Stimulated activated memory B cell treated with anti-CD40 and anti-IgM and Interleukin-4, amounts not matched to agents 10 μg/mL and 1 μg/mL and 100 μg/mL, for 72 hours (primary cell): ENCODE data around the gene CSAG3.
"Not testable (repeated sequence)": the region's sequence is repeated elsewhere in the genome, so short reads cannot be mapped to it uniquely, and the experiment has no call there.

Experiments
- ATAC-seq: fragments of 150-1000 bp; cut with Tn5 transposase; 2 replicates; pipeline ENCODE4 v1.10.0; 2021
- H3K27ac Mint-ChIP-seq: one replicate; pipeline ENCODE4 v1.8.0; 2022; ENCODE audit warnings: mild to moderate bottlenecking, mixed read lengths
- H3K27me3 Mint-ChIP-seq: one replicate; pipeline ENCODE4 v1.8.0; 2022; ENCODE audit warnings: mixed read lengths
- H3K36me3 Mint-ChIP-seq: one replicate; pipeline ENCODE4 v1.8.0; 2022; ENCODE audit warnings: mixed read lengths
- H3K4me1 Mint-ChIP-seq: one replicate; pipeline ENCODE4 v1.8.0; 2022; ENCODE audit warnings: mixed read lengths
- H3K4me3 Mint-ChIP-seq: one replicate; pipeline ENCODE4 v1.8.0; 2022; ENCODE audit warnings: mild to moderate bottlenecking, moderate library complexity, mixed read lengths
- H3K9me3 Mint-ChIP-seq: one replicate; pipeline ENCODE4 v1.8.0; 2022; ENCODE audit warnings: mixed read lengths

Gene CSAG3

DNA sequence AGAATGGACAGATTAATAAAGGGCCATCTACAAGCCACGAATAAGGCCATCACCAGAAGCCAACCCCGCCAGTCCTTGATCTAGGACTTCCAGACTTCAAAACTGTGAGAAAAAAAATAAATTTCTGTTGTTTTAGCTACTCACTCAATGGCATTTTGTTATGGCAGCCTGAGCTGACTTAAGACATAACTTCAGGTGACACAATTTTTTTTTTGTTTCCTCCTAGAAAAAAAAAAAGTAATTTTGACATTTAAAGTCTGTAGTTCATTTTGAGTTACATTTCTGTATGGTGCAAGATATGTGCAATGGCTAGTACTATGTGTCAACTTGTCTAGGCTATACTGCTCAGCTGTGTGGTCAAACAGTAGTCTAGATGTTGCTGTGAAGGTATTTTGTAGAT lies at the start of gene CSAG3:
Gene CSAG3, plus strand, starts transcription at position 301 of the 400 bp plus-strand sequence.
- not testable (repeated sequence) for H3K4me1 Mint-ChIP-seq, H3K4me3 Mint-ChIP-seq, H3K36me3 Mint-ChIP-seq, H3K27ac Mint-ChIP-seq, ATAC-seq, H3K9me3 Mint-ChIP-seq, H3K27me3 Mint-ChIP-seq

DNA sequence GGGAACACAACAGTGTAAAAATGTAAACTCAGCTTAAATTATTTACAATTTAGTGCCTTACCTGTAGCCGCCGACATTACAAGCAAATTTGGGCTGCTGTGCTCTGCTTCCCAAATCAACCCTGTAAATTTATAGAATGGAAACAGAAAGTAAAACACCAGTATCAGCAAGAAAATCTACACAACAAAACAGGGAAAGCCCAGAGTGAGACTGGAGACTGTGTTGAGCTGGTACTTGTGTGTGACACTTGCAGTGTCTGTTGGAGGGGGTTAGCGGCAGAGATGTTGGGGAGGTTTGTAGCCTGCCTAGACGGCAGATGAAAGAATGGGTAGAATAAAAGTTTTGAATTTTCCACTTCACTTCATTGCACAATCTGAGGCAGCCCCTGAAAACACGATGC lies 45.8 kb upstream of the CSAG3 start:
- not testable (repeated sequence) for ATAC-seq, H3K27ac Mint-ChIP-seq, H3K36me3 Mint-ChIP-seq, H3K9me3 Mint-ChIP-seq, H3K4me1 Mint-ChIP-seq, H3K4me3 Mint-ChIP-seq, H3K27me3 Mint-ChIP-seq

DNA sequence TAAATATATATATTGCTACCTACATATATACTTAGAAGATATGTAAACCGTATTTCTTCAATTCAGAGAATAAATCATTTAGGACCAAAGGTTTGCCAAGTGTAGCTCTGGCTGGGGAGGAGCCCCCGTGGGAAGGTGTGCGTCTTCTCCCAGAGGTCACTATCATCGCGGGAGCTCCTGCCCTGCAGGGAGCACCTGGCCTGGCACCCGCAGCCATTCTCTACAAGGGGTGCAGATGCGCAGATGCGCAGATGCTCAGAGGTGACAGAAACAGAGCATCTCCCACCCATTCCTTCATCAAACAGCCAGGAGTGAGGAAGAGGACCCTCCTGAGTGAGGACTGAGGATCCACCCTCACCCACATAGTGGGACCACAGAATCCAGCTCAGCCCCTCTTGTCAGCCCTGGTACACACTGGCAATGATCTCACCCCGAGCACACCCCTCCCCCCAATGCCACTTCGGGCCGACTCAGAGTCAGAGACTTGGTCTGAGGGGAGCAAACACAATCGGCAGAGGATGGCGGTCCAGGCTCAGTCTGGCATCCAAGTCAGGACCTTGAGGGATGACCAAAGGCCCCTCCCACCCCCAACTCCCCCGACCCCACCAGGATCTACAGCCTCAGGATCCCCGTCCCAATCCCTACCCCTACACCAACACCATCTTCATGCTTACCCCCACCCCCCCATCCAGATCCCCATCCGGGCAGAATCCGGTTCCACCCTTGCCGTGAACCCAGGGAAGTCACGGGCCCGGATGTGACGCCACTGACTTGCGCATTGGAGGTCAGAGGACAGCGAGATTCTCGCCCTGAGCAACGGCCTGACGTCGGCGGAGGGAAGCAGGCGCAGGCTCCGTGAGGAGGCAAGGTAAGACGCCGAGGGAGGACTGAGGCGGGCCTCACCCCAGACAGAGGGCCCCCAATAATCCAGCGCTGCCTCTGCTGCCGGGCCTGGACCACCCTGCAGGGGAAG lies 44.9 kb upstream of the CSAG3 start, which contains the start of gene MAGEA2B:
Gene MAGEA2B, plus strand, starts transcription at position 814 of the 973 bp plus-strand sequence. CDS start 2,479 bp downstream, outside the sequence.
- H3K27ac Mint-ChIP-seq, ATAC-seq, H3K4me3 Mint-ChIP-seq, H3K9me3 Mint-ChIP-seq, H3K36me3 Mint-ChIP-seq, H3K4me1 Mint-ChIP-seq, H3K27me3 Mint-ChIP-seq: not testable (repeated sequence)

DNA sequence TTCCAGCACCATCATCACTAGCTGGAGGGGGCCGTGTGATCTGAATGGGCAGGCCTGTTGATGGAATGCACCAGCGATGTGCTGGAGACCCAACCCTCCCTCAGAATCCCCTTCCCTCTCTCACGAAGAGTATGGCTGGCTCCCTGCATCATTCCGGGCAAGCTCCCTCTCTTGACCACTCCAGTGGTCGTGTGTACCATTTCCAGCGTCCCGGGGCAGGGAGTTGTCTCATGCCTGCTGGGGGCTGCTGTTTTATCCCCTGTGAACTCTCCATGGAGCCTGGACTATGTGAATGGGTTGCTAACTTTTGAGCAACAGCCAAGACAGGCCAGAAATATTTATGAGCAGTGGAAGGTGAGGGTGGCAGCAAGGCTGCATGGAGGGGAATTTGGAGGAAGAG lies 33.6 kb upstream of the CSAG3 start:
- Mint-ChIP-seq H3K27ac (no peak overlapping the region), H3K4me3 (no peak overlapping the region)

DNA sequence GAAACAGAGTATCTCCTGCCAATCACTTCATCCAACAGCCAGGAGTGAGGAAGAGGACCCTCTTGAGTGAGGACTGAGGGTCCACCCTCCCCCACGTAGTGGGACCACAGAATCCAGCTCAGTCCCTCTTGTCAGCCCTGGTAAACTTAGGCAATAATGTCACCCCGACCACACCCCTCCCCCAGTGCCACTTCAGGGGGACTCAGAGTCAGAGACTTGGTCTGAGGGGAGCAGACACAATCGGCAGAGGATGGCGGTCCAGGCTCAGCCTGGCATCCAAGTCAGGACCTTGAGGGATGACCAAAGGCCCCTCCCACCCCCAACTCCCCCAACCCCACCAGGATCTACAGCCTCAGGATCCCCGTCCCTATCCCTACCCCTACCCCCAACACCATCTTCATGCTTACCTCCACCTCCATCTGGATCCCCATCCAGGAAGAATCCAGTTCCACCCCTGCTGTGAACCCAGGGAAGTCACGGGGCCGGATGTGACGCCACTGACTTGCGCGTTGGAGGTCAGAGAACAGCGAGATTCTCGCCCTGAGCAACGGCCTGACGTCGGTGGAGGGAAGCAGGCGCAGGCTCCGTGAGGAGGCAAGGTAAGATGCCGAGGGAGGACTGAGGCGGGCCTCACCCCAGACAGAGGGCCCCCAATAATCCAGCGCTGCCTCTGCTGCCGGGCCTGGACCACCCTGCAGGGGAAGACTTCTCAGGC lies 25.6 kb upstream of the CSAG3 start, which contains the start of the genes CSAG1 and MAGEA12:
Gene CSAG1, minus strand, starts transcription at position 461 of the 715 bp plus-strand sequence. CDS start 1,261 bp downstream, outside the sequence.
Gene MAGEA12, plus strand, starts transcription at position 497 of the 715 bp plus-strand sequence. CDS start 2,405 bp downstream, outside the sequence.
- Mint-ChIP-seq H3K9me3 (no peaks in the 10 kb centered on the region), H3K36me3 (no peaks in the 10 kb centered on the region), H3K4me3 (no peak within 1 kb of the TSS), H3K4me1 (no peaks in the 10 kb centered on the region), H3K27me3 (no peaks in the 10 kb centered on the region), H3K27ac (no peak within 1 kb of the TSS)
- ATAC-seq: no peak

More for the DNA sequence above, 33.6 kb upstream of the CSAG3 start:
- no peak for ATAC-seq
- Mint-ChIP-seq H3K27me3 (no peaks in the 10 kb centered on the region), H3K4me1 (no peaks in the 10 kb centered on the region), H3K36me3 (no peaks in the 10 kb centered on the region), H3K9me3 (no peaks in the 10 kb centered on the region)

DNA sequence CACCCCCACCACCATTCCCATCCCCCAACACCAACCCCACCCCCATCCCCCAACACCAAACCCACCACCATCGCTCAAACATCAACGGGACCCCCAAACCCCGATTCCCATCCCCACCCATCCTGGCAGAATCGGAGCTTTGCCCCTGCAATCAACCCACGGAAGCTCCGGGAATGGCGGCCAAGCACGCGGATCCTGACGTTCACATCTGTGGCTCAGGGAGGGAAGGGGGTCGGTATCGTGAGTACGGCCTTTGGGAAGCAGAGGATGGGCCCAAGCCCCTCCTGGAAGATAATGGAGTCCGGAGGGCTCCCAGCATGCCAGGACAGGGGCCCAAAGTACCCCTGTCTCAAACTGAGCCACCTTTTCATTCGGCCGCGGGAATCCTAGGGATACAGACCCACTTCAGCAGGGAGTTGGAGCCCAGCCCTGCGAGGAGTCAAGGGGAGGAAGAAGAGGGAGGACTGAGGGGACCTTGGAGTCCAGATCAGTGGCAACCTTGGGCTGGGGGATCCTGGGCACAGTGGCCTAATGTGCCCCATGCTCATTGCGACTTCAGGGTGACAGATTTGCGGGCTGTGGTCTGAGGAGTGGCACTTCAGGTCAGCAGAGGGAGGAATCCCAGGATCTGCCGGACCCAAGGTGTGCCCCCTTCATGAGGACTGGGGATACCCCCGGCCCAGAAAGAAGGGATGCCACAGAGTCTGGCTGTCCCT lies 24.7 kb upstream of the CSAG3 start:
- not testable (repeated sequence) for H3K4me1 Mint-ChIP-seq, H3K27ac Mint-ChIP-seq, H3K4me3 Mint-ChIP-seq, H3K27me3 Mint-ChIP-seq, H3K36me3 Mint-ChIP-seq, H3K9me3 Mint-ChIP-seq, ATAC-seq

DNA sequence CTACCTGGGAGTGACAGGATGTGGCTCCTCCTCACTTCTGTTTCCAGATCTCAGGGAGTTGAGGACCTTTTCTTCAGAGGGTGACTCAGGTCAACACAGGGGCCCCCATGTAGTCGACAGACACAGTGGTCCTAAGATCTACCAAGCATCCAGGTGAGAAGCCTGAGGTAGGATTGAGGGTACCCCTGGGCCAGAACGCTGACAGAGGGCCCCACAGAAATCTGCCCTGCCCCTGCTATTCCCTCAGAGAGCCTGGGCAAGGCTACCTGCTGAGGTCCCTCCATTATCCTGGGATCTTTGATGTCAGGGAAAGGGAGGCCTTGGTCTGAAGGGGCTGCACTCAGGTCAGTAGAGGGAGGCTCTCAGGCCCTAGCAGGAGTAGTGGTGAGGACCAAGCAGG lies 23.9 kb upstream of the CSAG3 start:
- no peak overlapping the region for H3K27ac Mint-ChIP-seq
- ATAC-seq: no peak
- no peak overlapping the region for H3K4me3 Mint-ChIP-seq
- no peaks in the 10 kb centered on the region for H3K36me3 Mint-ChIP-seq
- H3K4me1 Mint-ChIP-seq: no peaks in the 10 kb centered on the region
- H3K27me3 Mint-ChIP-seq: no peaks in the 10 kb centered on the region
- H3K9me3 Mint-ChIP-seq: no peaks in the 10 kb centered on the region

DNA sequence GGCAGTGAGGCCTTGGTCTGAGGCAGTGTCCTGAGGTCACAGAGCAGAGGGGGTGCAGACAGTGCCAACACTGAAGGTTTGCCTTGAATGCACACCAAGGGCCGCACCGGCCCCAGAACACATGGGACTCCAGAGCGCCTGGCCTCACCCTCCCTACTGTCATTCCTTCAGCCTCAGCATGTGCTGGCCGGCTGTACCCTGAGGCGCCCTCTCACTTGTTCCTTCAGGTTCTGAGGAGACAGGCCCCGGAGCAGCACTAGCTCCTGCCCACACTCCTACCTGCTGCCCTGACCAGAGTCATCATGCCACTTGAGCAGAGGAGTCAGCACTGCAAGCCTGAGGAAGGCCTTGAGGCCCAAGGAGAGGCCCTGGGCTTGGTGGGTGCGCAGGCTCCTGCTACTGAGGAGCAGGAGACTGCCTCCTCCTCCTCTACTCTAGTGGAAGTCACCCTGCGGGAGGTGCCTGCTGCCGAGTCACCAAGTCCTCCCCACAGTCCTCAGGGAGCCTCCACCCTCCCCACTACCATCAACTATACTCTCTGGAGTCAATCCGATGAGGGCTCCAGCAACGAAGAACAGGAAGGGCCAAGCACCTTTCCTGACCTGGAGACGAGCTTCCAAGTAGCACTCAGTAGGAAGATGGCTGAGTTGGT lies 23.0 kb upstream of the CSAG3 start:
- no peak for ATAC-seq
- Mint-ChIP-seq H3K27me3 (no peaks in the 10 kb centered on the region), H3K36me3 (no peaks in the 10 kb centered on the region), H3K9me3 (no peaks in the 10 kb centered on the region), H3K4me1 (no peaks in the 10 kb centered on the region), H3K4me3 (no peak overlapping the region), H3K27ac (no peak overlapping the region)

DNA sequence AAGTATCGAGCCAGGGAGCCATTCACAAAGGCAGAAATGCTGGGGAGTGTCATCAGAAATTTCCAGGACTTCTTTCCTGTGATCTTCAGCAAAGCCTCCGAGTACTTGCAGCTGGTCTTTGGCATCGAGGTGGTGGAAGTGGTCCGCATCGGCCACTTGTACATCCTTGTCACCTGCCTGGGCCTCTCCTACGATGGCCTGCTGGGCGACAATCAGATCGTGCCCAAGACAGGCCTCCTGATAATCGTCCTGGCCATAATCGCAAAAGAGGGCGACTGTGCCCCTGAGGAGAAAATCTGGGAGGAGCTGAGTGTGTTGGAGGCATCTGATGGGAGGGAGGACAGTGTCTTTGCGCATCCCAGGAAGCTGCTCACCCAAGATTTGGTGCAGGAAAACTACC lies 22.5 kb upstream of the CSAG3 start:
- not testable (repeated sequence) for H3K27me3 Mint-ChIP-seq, H3K4me1 Mint-ChIP-seq, H3K27ac Mint-ChIP-seq, H3K9me3 Mint-ChIP-seq, H3K4me3 Mint-ChIP-seq, H3K36me3 Mint-ChIP-seq, ATAC-seq

DNA sequence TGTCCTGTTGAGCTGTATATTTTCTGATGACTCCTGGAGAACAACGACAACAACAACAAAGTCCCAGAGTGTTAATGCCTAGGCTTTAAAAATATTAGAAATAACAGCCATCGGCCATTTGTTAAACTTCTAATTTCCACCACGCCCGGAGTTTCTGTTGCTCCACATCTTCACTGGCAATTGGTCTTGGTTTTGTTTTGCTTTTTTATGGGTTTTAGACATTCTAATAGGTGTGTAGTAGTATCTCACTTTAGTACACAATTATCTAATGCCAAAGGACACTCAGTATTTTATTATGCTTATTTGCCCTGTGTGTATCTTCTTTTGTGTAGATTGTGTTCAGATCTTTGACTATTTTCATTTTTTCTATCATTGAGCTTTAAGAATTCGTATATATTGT lies 20.5 kb upstream of the CSAG3 start:
- Mint-ChIP-seq H3K4me3 (no peak overlapping the region), H3K9me3 (no peaks in the 10 kb centered on the region), H3K27me3 (no peaks in the 10 kb centered on the region), H3K4me1 (no peaks in the 10 kb centered on the region), H3K27ac (no peak overlapping the region), H3K36me3 (no peaks in the 10 kb centered on the region)
- ATAC-seq: no peak

DNA sequence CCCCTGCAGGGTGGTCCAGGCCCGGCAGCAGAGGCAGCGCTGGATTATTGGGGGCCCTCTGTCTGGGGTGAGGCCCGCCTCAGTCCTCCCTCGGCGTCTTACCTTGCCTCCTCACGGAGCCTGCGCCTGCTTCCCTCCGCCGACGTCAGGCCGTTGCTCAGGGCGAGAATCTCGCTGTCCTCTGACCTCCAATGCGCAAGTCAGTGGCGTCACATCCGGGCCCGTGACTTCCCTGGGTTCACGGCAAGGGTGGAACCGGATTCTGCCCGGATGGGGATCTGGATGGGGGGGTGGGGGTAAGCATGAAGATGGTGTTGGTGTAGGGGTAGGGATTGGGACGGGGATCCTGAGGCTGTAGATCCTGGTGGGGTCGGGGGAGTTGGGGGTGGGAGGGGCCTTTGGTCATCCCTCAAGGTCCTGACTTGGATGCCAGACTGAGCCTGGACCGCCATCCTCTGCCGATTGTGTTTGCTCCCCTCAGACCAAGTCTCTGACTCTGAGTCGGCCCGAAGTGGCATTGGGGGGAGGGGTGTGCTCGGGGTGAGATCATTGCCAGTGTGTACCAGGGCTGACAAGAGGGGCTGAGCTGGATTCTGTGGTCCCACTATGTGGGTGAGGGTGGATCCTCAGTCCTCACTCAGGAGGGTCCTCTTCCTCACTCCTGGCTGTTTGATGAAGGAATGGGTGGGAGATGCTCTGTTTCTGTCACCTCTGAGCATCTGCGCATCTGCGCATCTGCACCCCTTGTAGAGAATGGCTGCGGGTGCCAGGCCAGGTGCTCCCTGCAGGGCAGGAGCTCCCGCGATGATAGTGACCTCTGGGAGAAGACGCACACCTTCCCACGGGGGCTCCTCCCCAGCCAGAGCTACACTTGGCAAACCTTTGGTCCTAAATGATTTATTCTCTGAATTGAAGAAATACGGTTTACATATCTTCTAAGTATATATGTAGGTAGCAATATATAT lies 5.0 kb upstream of the CSAG3 start, which contains the start of gene MAGEA2:
Gene MAGEA2, minus strand, starts transcription at position 157 of the 965 bp plus-strand sequence. CDS start 2,479 bp downstream, outside the sequence.
- not testable (repeated sequence) for ATAC-seq, H3K36me3 Mint-ChIP-seq, H3K9me3 Mint-ChIP-seq, H3K4me1 Mint-ChIP-seq, H3K27ac Mint-ChIP-seq, H3K27me3 Mint-ChIP-seq, H3K4me3 Mint-ChIP-seq

DNA sequence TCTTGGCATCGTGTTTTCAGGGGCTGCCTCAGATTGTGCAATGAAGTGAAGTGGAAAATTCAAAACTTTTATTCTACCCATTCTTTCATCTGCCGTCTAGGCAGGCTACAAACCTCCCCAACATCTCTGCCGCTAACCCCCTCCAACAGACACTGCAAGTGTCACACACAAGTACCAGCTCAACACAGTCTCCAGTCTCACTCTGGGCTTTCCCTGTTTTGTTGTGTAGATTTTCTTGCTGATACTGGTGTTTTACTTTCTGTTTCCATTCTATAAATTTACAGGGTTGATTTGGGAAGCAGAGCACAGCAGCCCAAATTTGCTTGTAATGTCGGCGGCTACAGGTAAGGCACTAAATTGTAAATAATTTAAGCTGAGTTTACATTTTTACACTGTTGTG lies 4.1 kb upstream of the CSAG3 start:
- ATAC-seq, H3K4me3 Mint-ChIP-seq, H3K9me3 Mint-ChIP-seq, H3K36me3 Mint-ChIP-seq, H3K27me3 Mint-ChIP-seq, H3K27ac Mint-ChIP-seq, H3K4me1 Mint-ChIP-seq: not testable (repeated sequence)

DNA sequence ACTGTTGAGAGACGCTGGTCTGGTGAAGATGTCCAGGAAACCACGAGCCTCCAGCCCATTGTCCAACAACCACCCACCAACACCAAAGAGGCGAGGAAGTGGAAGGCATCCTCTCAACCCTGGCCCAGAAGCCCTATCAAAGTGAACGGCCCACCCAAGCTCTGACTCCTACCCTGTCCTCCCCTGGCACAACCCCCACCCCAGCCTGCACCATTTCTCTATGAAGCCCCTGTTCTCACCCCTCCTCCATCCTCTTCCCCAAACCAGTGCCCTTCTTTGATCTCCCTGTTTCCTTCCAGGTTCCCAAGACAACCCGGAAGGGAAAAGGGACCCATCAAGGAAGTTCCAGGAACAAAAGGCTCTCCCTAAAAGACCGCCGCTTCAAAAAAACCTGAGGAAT lies 526 bp downstream of the CSAG3 start:
- not testable (repeated sequence) for H3K4me3 Mint-ChIP-seq, H3K9me3 Mint-ChIP-seq, H3K27me3 Mint-ChIP-seq, H3K4me1 Mint-ChIP-seq, ATAC-seq, H3K36me3 Mint-ChIP-seq, H3K27ac Mint-ChIP-seq

DNA sequence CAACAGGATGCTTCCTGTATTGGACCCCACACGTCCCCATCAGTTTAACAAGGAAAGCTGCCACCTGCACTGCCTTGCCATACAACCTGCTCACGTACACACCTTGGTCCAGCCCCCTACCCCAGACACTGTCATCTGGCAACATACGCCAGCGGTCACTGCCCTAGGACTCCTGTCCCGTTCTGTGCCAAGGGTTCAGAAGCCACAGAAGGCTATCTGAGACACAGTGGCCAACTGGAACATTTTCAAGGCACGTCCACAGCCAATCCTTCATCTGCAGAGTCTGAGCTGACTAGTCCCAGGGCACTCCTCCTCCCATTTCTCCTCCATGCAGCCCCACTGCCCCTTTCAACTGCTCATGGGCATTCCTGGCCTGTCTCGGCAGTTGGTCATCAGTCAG lies 2.6 kb downstream of the CSAG3 start:
- not testable (repeated sequence) for H3K4me3 Mint-ChIP-seq

More for the DNA sequence above, 2.6 kb downstream of the CSAG3 start:
- H3K36me3 Mint-ChIP-seq, H3K9me3 Mint-ChIP-seq, ATAC-seq, H3K27ac Mint-ChIP-seq, H3K27me3 Mint-ChIP-seq, H3K4me1 Mint-ChIP-seq: not testable (repeated sequence)
